H1 (cell line): ENCODE results near the gene TRAPPC2B. TPM values are rescaled to one million over a fixed set of nuclear protein-coding genes. Genes with fewer than 3 reads are reported as not detected.

Experiments used
- polyA plus RNA-seq, 7 experiments: library from polyadenylated mRNA; depleted of rRNA in 3 of 7; stranded (reverse) in 5 of 7; unstranded in 2 of 7; fragments of >200 nt in 5 of 7; fragments of 200-250 nt in 2 of 7; gene quantifications; 1 replicate in 5 of 7; 2 replicates in 1 of 7; 4 replicates in 1 of 7; pipeline versions ENCODE4 v1.2.1 to v1.2.3, GENCODE V29; 2011 to 2013; ENCODE audit warnings: missing spikeins in 2 of 7, mixed read lengths in 2 of 7
- total RNA-seq: library from RNA; stranded (reverse); fragmentation: NEBNext Ultra II Directional; extraction: Animal tissue kit (Norgen Biotek cat#: 25700); gene quantifications from 2 replicates; pipeline ENCODE4 v1.2.1, GENCODE V29; 2021

TRAPPC2B gene
- total and polyA plus RNA-seq, 2 of the 8 experiments (the other 6 are each of a cell fraction or from before 2014, with no cell fraction given) = 8.7 to 28.3 TPM

Other genes starting within 250 kb of the TRAPPC2B start
- gene USP29, start 243.6 kb upstream of the TRAPPC2B start, total RNA-seq = not detected in 2 replicates
- not detected in 2 replicates for gene USP29, start 243.6 kb upstream of the TRAPPC2B start, polyA plus RNA-seq (2011; rRNA removed)
- gene ZIM3, start 218.3 kb upstream of the TRAPPC2B start, total RNA-seq = not detected in 2 replicates
- gene ZIM3, start 218.3 kb upstream of the TRAPPC2B start, polyA plus RNA-seq (2011; rRNA removed) = not detected in 2 replicates
- not detected in 2 replicates for gene DUXA, start 196.1 kb upstream of the TRAPPC2B start, total RNA-seq
- gene DUXA, start 196.1 kb upstream of the TRAPPC2B start, polyA plus RNA-seq (2011; rRNA removed) = not detected in 2 replicates
- 20.0 and 22.9 TPM in 2 replicates for gene ZNF264, start 172.1 kb upstream of the TRAPPC2B start, total RNA-seq
- 3.5 and 3.6 TPM in 2 replicates for gene ZNF264, start 172.1 kb upstream of the TRAPPC2B start, polyA plus RNA-seq (2011; rRNA removed)
- gene AURKC, start 132.5 kb upstream of the TRAPPC2B start, total RNA-seq = 3.1 TPM in 2 replicates
- 4.3 and 6.3 TPM in 2 replicates for gene AURKC, start 132.5 kb upstream of the TRAPPC2B start, polyA plus RNA-seq (2011; rRNA removed)
- 12.6 and 14.8 TPM in 2 replicates for gene ZNF805, start 122.9 kb upstream of the TRAPPC2B start, total RNA-seq
- gene ZNF805, start 122.9 kb upstream of the TRAPPC2B start, polyA plus RNA-seq (2011; rRNA removed) = 1.6 and 2.3 TPM in 2 replicates
- 56.0 and 57.9 TPM in 2 replicates for gene ZNF460, start 83.1 kb upstream of the TRAPPC2B start, total RNA-seq
- gene ZNF460, start 83.1 kb upstream of the TRAPPC2B start, polyA plus RNA-seq (2011; rRNA removed) = 6.9 and 9.3 TPM in 2 replicates
- gene ZNF543, start 43.1 kb upstream of the TRAPPC2B start, total RNA-seq = 8.7 and 9.0 TPM in 2 replicates
- 1.7 and 1.8 TPM in 2 replicates for gene ZNF543, start 43.1 kb upstream of the TRAPPC2B start, polyA plus RNA-seq (2011; rRNA removed)
- 9.1 and 10.5 TPM in 2 replicates for gene ZNF304, start 12.3 kb upstream of the TRAPPC2B start, total RNA-seq
- 3.3 and 4.3 TPM in 2 replicates for gene ZNF304, start 12.3 kb upstream of the TRAPPC2B start, polyA plus RNA-seq (2011; rRNA removed)
- gene ZNF547, start within 50 bp of the TRAPPC2B start, total RNA-seq = 2.0 and 2.1 TPM in 2 replicates
- gene ZNF547, start within 50 bp of the TRAPPC2B start, polyA plus RNA-seq (2011; rRNA removed) = 1.1 TPM in 2 replicates
- 8.9 and 9.9 TPM in 2 replicates for gene ZNF548, start 26.3 kb downstream of the TRAPPC2B start, total RNA-seq
- 7.4 TPM in 2 replicates for gene ZNF548, start 26.3 kb downstream of the TRAPPC2B start, polyA plus RNA-seq (2011; rRNA removed)
- gene ZNF17, start 47.6 kb downstream of the TRAPPC2B start, total RNA-seq = 7.9 and 10.2 TPM in 2 replicates
- gene ZNF17, start 47.6 kb downstream of the TRAPPC2B start, polyA plus RNA-seq (2011; rRNA removed) = 3.8 and 3.9 TPM in 2 replicates
- gene ZNF749, start 71.8 kb downstream of the TRAPPC2B start, total RNA-seq = 24.4 and 30.3 TPM in 2 replicates
- gene ZNF749, start 71.8 kb downstream of the TRAPPC2B start, polyA plus RNA-seq (2011; rRNA removed) = 15.2 and 20.4 TPM in 2 replicates
- gene VN1R1, start 93.6 kb downstream of the TRAPPC2B start, total RNA-seq = 1.4 and 1.8 TPM in 2 replicates
- gene VN1R1, start 93.6 kb downstream of the TRAPPC2B start, polyA plus RNA-seq (2011; rRNA removed) = 0.57 and 0.71 TPM in 2 replicates
- 15.2 and 15.7 TPM in 2 replicates for gene ZNF772, start 114.0 kb downstream of the TRAPPC2B start, total RNA-seq
- gene ZNF772, start 114.0 kb downstream of the TRAPPC2B start, polyA plus RNA-seq (2011; rRNA removed) = 4.0 and 4.6 TPM in 2 replicates
- gene ZNF419, start 124.2 kb downstream of the TRAPPC2B start, total RNA-seq = 10.0 and 11.9 TPM in 2 replicates
- gene ZNF419, start 124.2 kb downstream of the TRAPPC2B start, polyA plus RNA-seq (2011; rRNA removed) = 5.8 and 8.7 TPM in 2 replicates
- gene ZNF773, start 136.4 kb downstream of the TRAPPC2B start, total RNA-seq = 8.3 and 9.0 TPM in 2 replicates
- gene ZNF773, start 136.4 kb downstream of the TRAPPC2B start, polyA plus RNA-seq (2011; rRNA removed) = 4.2 and 5.6 TPM in 2 replicates
- gene ZNF549, start 163.8 kb downstream of the TRAPPC2B start, total RNA-seq = 9.7 and 10.4 TPM in 2 replicates
- 3.0 and 4.3 TPM in 2 replicates for gene ZNF549, start 163.8 kb downstream of the TRAPPC2B start, polyA plus RNA-seq (2011; rRNA removed)
- 10.4 and 10.7 TPM in 2 replicates for gene ZNF550, start 196.3 kb downstream of the TRAPPC2B start, total RNA-seq
- 4.5 and 4.6 TPM in 2 replicates for gene ZNF550, start 196.3 kb downstream of the TRAPPC2B start, polyA plus RNA-seq (2011; rRNA removed)
- gene ZNF416, start 215.4 kb downstream of the TRAPPC2B start, total RNA-seq = 9.7 and 10.3 TPM in 2 replicates
- gene ZNF416, start 215.4 kb downstream of the TRAPPC2B start, polyA plus RNA-seq (2011; rRNA removed) = 2.7 and 3.2 TPM in 2 replicates
- gene ZIK1, start 220.6 kb downstream of the TRAPPC2B start, total RNA-seq = 36.5 and 38.5 TPM in 2 replicates
- gene ZIK1, start 220.6 kb downstream of the TRAPPC2B start, polyA plus RNA-seq (2011; rRNA removed) = 19.4 and 21.2 TPM in 2 replicates
- 6.3 and 9.3 TPM in 2 replicates for gene ZNF530, start 236.3 kb downstream of the TRAPPC2B start, total RNA-seq
- 4.2 and 4.7 TPM in 2 replicates for gene ZNF530, start 236.3 kb downstream of the TRAPPC2B start, polyA plus RNA-seq (2011; rRNA removed)